HG02840 (cell line): ENCODE measurements around the gene CA5A.
A peak's percentile ranks its signal among the peaks of the same experiment; 100 is the strongest.
"Not testable (repeated sequence)": the region's sequence is repeated elsewhere in the genome, so short reads cannot be mapped to it uniquely, and the experiment has no call there.

Source experiments
- ATAC-seq: cut with Tn5 transposase; IDR thresholded peaks from one replicate; pipeline ENCODE4 v1.9.1; 2021; ENCODE audit warnings: mild to moderate bottlenecking, moderate library complexity, moderate number of reproducible peaks; ENCODE audit not compliant: unreplicated experiment, low FRiP score

Gene CA5A

DNA sequence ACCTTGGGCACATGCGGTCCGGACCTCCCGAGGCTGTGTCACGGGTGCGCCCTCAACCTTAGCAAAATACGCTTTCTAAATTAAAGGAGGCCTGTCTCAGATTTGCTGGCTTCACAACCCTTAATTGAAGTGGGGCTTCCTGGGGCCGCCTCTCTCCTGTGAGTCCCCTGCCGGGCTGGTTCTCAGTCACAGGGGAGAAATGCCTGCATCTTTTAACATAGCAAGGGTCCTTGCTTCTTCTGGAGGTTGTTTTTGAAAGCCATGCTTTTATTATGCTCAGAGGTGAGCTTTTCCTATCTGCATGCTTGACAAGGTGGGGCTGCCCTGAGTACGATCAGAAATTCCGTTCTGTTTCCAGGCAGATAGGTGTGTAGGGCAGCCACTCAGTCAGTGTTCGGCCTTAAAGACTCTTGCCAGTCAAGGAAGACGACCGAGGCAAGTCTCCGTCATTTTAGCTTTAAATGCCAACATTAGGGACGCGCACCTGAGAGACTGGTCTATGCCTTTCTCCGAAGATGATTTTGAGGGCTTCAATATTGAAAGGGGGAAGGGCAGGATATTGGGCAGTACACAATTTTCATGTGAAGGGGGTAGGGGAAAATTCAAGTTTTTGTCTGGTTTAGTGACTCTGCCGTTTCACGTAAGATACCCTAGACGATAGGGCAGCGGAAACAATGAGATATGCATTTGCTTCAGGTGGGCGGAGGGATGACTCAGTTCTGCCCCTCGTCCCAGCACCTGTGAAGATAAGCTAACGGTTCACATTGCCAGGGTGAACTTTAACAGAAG lies 61.5 kb downstream of the CA5A start:
- ATAC-seq, result no peak

DNA sequence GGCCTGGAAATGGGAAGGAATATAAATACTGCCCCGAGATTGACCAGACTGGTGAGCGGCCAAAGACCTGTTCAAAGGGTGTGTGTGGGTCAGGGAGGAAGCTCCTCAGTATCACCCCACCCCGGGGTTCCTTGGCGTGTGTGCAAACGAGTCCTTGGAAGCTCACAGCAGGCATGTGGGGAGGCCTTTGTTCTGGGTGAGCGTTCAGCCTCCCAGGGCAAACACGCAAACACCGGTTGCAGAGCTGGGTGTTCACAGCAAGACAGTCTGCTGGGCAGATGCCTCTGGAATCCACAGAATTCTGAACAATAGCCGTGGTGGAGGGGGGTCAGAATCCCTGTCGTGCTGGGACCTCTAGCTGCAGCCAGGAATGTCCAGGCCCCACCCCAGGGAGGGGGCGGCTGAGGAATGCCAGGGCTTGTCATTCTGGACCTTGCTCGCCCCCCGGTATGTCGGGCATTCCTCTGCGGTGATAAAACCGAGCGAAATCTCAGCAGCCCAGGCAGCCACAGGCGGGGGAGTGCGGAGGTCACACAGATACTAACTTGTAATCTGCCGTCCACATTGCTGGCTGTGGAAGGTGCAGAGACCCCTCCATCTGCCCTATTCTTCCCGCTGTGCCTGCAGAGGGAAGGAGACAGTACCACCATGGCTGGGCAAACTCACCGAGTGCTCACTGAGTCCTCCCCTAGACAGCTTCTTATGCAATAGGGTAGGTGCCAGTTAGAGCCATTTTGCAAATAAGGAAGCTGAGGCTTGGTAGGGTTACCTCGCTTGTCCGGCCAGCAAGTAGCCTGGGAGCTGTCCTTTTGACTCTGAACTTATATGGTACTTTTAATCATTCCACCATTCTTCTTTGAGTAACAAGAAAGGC lies 65.7 kb downstream of the CA5A start:
- not testable (repeated sequence) for ATAC-seq

DNA sequence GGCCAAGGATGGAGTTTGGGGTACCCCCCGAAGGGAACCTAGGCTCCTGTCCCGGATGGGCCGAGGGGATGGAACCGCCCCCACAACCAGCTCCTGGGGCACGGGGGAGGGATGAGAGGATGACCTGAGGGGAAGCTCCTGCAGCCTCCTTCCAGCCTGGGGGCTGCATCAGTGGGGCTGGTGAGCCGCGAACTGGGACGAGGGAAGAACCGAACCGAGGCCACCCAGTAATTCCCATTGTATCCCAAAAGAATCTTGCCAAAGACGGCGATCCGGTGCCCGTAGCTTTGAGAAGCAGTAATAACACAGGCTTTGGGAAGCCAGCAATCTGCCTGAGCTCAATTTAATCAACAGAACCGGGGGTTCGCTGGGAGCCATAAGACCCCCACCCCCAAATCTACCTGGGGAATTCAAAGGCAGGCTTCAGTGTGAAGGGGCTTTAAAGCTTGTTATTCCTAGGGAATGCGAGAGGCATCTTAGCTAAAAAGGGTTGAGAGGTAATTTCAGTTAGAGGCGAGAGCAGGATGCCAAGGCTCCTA lies 66.4 kb downstream of the CA5A start:
- ATAC-seq, result not testable (repeated sequence)

DNA sequence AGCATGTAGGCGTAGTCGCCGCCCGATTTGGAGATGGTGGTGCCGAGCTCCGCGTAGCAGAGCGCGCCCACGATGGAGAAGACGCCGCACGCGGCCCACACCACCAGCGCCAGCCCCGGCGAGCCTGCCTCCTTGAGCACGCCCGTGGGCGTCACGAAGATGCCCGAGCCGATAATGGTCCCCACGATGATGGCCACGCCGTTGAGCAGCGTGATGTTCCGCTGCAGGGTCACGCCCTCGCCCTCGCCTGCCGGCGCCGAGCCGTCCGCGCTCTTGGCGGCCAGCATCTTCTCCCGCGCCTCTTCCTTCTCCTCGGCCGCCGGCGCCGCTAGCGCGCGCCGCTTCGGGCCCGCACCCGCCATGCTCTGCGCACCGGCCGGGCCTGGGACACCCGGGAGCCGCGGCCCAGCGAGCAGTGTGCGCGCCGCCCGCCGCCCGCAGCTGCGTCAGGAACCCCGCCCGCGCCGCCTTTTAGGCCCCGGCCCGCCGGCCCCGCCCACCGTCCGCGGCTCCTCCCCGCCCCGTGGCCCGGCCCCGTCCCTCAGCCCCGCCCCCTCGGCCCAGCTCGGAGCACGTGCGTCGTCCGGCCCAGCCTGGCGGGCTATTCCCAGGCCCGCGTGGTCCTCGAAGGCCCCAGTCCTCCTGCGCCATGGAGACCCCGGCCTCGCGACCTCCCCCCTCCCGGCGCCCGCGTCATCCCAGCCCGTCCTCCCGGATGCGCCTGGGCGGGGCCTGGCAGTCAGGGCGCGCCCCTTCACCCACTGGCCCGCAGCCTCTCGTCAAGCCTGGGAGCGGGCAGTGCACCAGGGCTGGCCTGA lies 67.1 kb downstream of the CA5A start, which contains the start of gene SLC7A5:
Gene SLC7A5, minus strand, starts transcription at position 447 of the 818 bp plus-strand sequence. Its CDS starts 85 bp downstream, at position 362.
- peak; percentile 49 for ATAC-seq

DNA sequence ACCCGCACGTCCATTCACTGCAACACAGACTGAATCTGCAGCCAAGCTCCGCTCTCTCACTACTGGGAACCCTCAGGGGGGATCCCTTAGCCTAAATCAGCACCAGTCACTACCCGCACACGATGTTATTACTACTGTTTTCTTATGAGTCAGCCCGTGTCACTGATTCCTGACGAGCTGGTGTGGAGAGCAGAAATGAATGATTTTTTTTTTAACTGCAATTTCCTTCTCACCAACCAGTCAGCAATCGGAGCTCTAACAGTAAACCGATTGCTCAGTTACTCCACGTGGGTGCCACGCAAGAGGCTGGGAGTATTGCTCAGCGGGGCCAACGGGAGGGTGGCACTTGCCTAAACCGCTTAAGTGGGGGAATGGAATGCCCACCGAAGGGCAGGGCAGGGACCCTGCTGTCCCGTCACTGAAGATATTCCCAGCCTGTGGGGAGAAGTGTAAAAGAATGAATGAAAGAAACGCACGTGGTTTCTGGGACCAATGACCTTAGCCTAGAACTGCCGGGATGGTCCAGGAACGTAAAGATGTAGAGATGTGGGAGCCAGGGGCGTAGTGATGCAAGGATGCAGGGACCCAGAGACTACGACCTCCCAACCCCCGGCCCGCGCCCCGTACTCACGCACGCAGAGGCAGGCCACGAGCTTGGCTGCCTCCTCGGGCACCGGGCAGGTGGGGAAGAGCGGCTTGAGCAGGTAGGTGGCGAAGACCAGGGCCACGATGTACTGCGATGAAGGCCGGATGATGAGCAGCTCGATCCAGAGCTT lies 67.9 kb downstream of the CA5A start:
- not testable (repeated sequence) for ATAC-seq

DNA sequence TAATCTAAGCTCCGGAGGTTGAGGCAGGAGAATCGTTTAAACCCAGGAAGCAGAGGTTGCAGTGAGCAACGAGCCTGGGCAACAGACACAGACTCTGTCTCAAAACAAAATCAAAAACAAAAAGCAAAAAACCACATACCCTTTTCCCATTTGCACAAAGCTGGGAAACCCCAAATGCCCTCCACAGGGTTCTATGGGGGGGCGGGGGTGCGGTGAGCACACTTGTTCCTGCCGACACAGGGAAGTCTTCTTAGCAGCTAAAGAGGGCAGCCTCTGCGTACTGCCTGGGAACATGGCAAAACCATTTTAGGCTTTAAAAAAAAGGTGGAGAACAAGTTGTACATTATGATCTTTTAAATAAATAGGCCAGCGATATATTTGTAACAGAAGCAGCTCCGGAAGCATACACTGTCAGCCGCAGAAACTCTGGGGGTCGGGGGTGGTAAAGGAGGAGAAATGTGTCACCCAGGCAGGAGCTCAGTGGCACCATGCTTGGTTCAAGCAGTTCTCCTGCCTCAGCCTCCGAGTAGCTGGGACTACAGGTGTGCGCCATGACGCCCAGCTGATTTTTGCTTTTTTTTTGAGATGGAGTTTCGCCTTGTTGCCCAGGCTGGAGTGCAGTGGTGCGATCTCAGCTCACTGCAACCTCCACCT lies 70.3 kb downstream of the CA5A start:
- ATAC-seq, result not testable (repeated sequence)

DNA sequence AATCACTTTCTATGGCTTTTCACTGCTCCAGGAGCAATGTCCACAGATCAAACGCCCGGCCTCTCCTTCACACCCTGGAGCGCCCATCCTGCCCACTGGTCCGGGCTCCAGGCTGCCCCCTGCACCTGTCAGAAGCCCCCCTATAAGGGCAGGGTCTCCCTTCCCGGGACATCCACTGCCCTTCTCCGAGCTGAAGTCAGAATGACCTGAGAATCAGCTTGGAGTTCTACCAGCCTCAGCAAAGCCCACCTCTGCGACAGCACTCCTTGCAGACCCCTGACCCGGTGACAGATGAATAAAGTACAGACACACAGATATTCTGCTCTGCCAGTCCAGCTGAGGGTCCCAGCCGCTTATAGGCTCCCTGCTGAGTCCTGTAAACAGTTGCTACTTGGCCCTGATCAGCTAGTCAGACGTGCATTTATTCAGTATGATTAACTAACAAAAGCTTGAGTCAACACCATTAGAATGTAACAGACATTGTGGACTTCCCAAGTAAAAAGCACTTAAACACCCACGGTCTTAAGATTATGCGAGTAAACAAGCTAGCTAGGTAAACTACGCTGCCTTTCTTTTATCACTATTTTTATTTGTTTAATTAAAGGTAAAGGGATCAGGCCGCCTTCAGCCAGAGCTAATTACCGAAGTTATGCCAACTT lies 71.9 kb downstream of the CA5A start:
- no peak for ATAC-seq

DNA sequence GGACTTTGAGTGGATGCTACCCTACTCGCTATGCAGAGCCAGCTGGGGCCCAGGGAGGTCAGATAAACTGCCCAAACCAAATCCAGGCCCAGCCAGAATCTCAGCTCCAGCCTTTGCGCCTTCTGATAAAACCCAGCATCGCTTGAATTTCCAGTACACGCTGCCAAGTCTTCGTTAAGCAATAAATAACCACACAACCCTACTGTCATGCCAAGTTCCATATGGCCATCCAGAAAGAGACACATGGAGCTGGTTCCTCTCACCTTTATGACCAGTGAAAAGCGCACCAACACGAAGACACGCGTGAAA lies 73.0 kb downstream of the CA5A start:
- not testable (repeated sequence) for ATAC-seq

DNA sequence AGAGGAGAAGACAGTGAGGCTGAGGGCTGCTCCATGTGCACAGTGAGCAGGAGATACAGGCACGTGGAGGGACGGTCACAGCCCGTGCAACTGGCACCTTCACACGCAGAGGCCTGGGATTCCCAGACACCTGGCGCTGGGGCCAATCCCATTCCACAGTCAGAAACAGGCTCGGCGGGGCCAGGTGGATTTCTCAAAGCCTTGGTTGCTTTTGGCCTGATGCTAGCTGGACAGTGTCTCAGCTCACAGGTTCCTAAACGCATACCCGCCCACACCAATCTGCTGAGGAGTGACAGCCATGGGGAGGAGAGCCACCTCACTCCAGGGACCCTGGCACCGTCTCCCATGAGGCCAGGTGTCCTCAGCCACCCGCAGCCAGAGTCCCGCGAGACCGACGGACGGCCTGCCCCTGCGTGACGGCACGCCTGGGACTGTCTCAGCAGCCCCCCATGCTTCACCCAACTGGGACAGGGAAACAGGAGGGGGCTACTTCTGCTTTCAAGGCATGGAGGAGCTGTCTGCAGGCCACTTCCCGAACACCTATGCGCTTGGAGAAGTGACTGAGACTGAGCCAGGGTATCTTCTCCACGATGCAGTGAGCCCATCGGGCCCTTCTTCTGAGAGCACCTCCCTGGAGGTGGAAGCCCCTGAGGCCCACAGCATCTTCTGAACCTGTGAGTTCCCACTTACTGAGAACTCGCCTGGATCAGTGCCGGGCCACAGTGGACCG lies 73.6 kb downstream of the CA5A start:
- not testable (repeated sequence) for ATAC-seq

DNA sequence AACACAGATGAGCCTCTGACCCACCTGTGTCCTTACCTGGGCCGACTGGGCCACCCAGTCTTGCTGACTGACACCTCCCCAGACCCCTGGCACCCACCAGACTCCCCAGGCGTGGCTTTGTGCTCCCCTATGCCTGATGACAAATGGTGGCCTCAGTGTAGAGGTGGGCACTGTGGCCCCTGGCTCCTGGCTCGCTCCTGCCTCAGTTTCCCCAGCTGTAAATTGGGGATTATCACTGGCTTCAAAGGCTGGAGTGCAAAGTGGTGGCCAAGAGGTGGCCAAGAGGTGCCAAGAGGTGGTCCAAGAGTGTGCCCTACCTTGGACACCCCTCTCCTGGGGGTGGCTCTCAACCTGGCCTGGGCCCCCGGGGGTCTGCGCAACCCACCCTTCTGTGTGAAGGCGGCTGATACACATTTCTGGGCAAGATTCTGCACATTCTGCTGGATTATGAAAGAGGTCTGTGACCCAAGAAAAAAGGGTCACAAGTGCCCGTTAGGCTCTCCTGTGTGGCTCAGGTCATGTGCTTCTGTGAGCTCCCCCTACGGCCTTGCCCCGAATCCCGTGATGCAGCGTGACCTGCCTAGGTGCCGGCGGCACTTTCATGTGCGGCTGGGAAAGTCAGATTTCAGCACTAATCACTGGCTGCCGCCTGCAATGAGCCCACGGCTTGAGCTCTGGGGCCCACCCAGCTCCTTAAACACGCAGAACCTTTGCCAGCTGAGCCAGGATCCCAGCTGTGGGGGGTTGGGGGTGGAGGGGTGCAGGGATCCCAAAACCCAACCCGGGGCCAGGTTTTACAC lies 74.8 kb downstream of the CA5A start:
- not testable (repeated sequence) for ATAC-seq

DNA sequence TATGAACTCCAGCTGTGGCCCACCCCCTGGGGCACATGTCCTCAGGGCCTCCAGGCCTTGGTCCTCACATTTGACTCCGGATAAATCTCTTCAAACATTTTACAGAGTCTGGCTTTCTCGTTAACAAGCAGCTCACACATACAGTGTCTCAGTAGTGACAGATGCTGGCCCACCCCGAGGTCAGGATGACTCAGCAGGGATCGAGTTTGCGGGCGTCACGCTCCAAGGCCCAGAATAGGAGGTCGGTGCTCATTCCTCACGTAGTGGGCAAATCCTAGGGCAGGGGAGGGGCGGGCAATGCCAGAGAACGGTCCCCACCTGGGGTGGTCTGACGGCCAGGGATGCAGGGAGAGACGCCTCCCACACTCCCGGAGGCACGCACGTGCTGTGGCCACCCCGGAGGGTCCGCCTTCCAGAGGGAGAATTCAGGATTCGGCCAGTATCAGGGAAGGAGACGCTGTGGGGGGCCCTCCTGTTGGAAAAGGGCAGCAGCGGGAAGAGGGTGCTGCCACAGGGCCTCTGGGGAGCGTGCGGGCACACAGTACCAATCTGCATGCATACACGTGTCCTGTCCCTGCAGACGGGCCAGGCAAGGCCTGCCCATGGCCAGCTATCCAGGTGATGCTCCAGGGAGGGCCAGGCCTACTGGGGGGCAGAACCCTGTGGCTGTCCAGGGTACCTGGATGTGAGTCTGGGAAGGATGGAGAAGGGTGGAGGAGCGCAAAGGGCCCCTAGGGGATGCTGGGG lies 75.6 kb downstream of the CA5A start:
- ATAC-seq, result no peak

DNA sequence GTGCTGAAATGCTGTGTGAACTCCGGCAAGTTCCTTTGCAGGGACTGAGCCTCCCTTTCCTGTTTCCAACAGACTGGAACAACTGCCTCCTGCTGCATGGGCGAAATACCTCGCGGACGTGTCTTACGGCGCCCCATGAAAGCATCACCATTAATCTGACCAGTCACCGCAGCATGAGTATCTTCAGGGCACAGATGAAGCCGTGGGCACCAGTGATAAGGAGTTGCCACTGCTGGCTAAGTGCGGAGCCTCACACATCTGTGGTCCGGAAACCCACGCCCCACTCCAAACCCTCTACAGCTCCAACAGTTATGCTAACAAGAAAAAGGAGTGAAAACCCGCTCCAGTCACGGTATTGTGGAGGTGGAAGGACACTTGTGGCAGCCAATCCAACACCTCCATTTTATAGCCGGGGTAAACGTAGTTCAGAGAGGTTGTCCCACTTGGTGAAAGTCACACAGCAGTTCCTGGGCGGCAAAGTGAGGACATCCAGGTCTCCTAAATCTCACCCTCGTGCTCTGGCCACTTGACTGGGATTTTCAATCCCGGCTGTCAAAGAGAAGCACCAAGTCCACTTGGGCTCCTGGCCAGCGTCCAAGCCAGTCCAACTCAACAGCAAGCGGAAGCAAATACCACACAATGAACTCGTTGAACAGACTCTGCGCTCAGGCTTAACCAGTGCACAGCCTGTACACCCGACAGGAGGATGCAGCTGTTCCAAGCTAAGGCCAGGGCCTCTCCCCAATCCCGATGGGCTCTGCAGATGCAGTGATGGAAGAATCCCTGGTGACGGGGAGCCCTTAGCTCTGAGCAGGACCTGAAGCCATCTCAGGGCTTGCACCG lies 78.0 kb downstream of the CA5A start:
- not testable (repeated sequence) for ATAC-seq

DNA sequence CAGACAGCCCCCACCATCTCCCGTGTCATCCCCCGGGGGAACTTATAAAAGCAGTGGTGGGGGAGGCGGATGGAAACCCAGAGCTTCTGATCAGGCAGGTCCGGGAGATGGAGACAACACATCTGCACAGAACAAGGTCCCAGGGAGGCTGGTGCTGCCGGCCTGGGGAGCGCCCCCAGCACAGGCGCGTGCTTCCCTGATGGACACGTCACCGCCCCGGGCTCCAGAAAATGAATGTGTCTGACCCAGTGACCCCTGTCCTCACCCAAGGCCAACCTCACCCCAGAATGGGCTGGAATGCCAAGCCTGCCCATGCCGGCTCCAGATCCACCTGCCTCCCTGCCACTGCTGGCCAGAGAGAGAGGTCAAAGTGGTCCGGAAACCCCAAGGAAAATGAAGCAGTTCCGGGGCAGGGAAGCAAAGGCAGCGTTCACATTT lies 79.5 kb downstream of the CA5A start:
- no peak for ATAC-seq

DNA sequence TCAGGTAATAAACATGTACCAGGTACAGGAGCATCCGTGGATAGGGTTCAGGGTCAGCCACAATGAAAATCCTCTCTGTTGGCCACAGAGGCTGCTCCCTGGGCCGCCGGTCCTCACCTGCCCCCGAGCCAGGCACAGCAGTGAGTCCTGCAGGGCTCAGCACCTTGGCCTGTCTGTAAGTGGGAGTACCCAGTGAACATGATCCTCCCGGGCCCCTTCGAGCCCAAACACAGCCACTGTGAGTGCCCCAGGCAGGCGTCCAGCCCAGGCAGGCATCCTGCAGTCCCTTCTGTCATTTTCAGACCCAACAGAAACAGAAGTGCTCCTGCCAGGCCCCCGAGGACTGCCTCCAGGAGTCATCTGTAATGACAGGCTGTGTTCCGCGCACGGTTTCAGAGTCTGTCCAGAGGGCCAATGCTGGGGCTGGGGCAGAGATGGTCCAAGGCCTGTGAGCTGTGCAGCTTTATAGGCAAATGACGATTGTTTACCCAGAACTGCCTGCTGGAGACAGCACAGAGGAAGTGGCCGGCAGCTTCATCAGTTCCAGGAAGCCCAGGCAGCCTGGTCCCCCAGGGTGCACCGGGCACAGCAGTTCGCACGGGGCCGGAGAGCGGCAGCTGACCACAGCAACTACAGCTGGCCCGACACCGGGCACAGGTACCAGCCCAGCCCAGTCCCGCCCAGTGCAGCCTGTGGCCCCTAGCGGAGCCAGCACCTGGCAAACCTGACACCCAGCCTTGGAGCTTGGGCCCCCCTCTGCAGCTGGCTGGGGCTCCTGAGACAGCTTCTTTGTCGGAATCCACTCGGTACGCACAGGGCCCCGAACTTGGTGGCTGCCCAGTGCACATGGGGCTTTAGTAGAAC lies 80.2 kb downstream of the CA5A start:
- no peak for ATAC-seq
